Activated CD8-positive, alpha-beta memory T cell treated with anti-CD3 and anti-CD28 coated beads for 36 hours (primary cell): Measurements from ENCODE around the gene ISCA2. TPM values are rescaled to one million over a fixed set of nuclear protein-coding genes. Genes with fewer than 3 reads are reported as not detected.

Source experiments
- CTCF ChIA-PET: fragments of 350-600 bp; sonication (Branson Sonifier 250); formaldehyde crosslinking; loops from one replicate; lab custom pipeline; 2021; ENCODE audit warnings: antibody characterized with exemption; lab: Charles Lee
- POLR2A ChIA-PET: fragments of 350-600 bp; sonication (Branson Sonifier 250); formaldehyde crosslinking; loops from one replicate; lab custom pipeline; 2021; ENCODE audit warnings: antibody characterized with exemption; lab: Charles Lee
- total RNA-seq, 2 experiments: library from RNA; stranded (reverse); gene quantifications; one replicate each; pipeline ENCODE4 v1.2.3, GENCODE V29; 2021

Gene ISCA2
- total RNA-seq, 2 experiments from 2014 or later, result 27.6 to 28.2 TPM

GRCh38 chr14:74478996-74479635 is 14.4 kb upstream of the ISCA2 start:
- ChIA-PET POLR2A (no interaction called here), CTCF (no interaction called here)

DNA sequence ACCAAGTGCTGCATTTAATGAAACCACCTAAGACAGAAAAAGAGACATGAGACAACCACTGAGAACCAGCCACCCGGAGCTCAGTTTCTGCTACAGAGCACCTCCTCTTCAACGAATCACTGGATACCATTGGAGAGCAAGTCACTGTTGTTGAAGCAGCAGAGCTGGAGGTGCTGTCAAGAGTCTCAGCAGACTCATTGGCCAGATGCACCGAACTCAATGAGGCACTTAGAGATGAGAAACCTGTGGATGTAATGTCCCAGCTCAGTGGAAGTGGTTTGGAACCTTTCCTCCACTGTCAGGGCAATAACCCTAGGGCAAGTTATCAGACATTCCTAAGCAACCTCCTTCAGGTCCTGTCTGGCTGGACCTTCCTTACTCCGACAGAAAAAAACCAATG is 13.5 kb upstream of the ISCA2 start:
- CTCF ChIA-PET, result no interaction called here
- POLR2A ChIA-PET, result interaction anchor here (0.7 kb wide), 1 partner anchor 143 kb away, joined by 3 read pairs; no protein-coding TSS in a partner anchor

DNA sequence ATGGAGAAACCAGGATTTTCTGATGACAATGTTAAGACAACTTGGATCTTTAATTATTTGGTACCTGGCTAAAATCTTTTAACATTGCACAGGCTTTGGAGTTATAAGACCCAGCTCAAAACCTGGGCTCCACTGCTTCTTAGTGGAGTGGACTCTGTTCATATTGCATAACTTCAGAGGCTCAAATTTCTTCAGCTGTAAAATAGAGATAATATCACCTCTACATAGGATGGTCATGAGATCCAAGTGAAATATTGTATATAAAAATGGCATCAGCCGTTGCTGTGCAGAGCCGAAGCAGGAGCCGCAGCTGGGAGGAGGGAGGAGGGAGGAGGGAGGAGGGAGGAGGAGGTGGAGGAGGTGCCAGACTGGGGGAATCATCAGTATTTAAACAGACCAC is 11.0 kb upstream of the ISCA2 start:
- ChIA-PET CTCF (no interaction called here), POLR2A (no interaction called here)

GRCh38 chr14:74483321-74483720 is 10.2 kb upstream of the ISCA2 start:
- POLR2A ChIA-PET, result no interaction called here
- CTCF ChIA-PET, result no interaction called here

GRCh38 chr14:74486164-74486563 is 7.4 kb upstream of the ISCA2 start:
- POLR2A ChIA-PET, result no interaction called here
- CTCF ChIA-PET, result no interaction called here

GRCh38 chr14:74488786-74489397 is 4.7 kb upstream of the ISCA2 start:
- ChIA-PET CTCF (no interaction called here), POLR2A (no interaction called here)

DNA sequence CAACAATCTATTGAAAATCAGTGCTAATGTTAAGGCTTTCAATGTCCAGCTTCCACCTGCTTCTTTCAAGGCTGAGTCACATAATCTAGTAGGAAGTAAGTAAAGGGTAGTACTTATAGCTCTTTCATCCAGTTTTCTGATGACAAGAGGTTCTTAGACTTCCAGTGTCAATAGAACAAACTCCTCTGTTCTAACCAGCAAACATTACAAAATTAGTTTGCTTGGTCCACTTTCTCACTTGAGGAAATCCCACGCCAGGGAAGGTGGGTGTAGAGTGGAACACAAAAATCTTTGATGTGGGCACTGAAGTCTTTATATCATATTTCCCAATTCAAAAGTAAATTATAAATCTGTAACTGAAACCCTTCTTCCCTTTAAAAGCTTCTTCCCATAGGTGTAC is 3.1 kb upstream of the ISCA2 start:
- ChIA-PET CTCF (interaction anchor here (1.0 to 2.1 kb wide), 3 partner anchors 127 to 233 kb away, joined by 3 to 4 read pairs (median 3); no protein-coding TSS in a partner anchor), POLR2A (no interaction called here)

DNA sequence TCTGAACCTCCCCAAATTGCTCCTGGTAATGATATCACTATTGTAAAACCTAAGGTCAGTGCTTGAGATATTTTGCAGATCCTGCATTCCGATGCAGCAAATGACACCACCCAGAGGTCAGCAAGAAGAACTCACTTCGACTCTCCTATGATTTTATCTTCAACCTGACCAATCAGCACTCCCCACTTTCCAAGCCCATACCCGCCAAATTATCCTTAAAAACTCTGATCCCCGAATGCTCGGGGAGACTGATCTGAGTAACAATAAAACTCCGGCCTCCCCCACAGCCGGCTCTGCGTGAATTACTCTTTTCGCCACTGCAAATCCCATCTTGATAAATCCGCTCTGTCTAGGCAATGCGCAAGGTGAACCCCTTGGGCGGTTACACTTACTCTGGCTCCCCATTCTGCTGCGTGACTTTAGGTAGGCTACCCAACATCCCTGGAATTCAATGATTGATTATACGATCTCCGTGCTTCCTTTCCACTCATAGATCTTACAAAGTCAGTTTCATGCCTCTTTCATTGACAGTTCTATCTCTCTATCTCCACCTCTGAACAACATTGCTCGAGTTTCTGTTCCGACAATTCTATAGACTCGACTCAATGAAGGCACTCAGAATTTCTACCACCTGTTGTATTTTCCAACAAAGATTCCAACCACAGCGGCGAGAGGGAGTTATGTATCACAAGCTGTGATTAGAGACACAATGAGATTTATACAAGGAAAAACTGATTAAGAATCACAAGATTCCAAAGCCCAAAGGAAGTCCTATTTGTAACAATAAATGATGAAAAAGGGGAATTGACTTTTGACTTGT is 1.4 kb upstream of the ISCA2 start:
- POLR2A ChIA-PET, result no interaction called here

GRCh38 chr14:74492776-74493342 is 706 bp upstream of the ISCA2 start, which contains the start of gene NPC2:
Gene NPC2, minus strand, starts transcription at chr14:74493305. Its CDS starts 31 bp downstream, at chr14:74493274.
- ChIA-PET CTCF (interaction anchor here (1.0 to 1.2 kb wide), 2 partner anchors 10 to 80 kb away, joined by 4 to 6 read pairs; no protein-coding TSS in a partner anchor), POLR2A (no interaction called here)

More for the DNA sequence above, 1.4 kb upstream of the ISCA2 start:
- CTCF ChIA-PET, result interaction anchor here (0.6 to 2.1 kb wide), 2 partner anchors 32 to 235 kb away, joined by 3 to 4 read pairs; no protein-coding TSS in a partner anchor

GRCh38 chr14:74495356-74495755 is 1.8 kb downstream of the ISCA2 start:
- POLR2A ChIA-PET, result no interaction called here
- CTCF ChIA-PET, result no interaction called here

DNA sequence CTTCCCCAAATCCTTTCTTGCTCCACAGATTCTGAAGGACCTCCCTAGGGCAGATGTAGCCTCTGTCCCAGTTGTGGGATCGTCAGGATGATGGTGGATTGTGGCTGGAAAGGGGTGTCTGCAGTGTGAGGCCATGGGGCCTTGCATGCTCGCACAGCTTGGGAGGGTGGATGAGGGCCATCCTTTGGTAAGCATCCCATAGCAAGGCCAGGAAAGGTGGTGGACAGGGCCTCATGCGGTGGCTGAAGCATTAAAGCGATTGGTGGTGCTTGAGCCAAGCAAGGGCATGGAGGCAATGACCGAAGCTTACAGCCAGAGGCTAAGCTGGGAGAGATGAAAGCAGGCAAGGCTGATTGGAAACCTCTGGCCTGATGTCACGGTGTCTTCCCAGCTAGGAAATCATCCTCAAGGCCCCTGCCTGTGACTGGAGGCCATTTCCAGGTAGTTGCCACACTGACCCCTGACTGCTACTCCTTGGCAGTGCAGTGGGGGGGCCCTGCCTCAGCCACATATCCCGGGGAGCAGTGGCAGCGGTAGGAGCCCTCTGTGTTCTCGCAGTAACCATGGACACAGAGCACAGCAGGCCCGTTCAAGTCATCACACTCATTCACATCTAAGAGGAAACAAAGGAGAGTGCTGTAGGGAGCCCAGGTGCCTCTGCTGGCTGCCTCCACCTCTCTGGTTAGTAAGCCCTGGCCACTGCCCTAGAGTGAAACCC is 7.0 kb downstream of the ISCA2 start:
- POLR2A ChIA-PET, result no interaction called here
- CTCF ChIA-PET, result no interaction called here

DNA sequence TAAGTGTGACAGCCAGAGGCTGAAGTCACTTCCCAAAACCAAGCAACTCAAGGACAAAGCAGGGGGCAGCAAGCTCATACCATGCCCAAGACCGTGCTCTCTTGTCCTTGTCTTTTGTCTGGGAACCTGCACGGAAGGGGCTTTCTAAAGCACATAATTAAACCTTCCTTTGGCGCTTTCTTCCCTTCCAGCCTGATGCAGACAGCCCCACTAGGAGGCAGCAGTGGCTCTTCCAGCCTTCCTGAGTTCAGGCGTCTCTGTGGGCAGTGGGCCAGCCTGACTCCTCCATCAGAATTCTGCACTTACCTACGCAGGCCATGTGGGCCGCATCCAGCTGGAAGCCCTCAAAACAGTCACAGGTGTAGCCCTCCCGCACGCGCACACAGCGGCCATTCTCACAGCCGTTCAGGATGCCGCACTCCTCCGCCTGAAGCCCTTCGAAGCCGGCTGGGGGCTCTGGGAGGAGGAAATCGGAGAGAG is 7.6 kb downstream of the ISCA2 start:
- POLR2A ChIA-PET, result no interaction called here
- CTCF ChIA-PET, result no interaction called here

GRCh38 chr14:74501691-74502090 is 8.1 kb downstream of the ISCA2 start:
- POLR2A ChIA-PET, result no interaction called here
- CTCF ChIA-PET, result interaction anchor here (1.6 kb wide), 1 partner anchor 8 kb away, joined by 4 read pairs; the partner anchor contains the start of genes ISCA2 and NPC2

- CTCF ChIA-PET, result interaction anchor here (1.6 kb wide), 1 partner anchor 9 kb away, joined by 4 read pairs; the partner anchor contains the start of genes ISCA2 and NPC2
- POLR2A ChIA-PET, result no interaction called here
Observed at GRCh38 chr14:74502236-74503019, 8.9 kb downstream of the ISCA2 start.

- CTCF ChIA-PET, result interaction anchor here (0.5 to 1.6 kb wide), 2 partner anchors 10 to 179 kb away, joined by 4 read pairs; partner anchors contain the start of genes ISCA2 and NPC2
- POLR2A ChIA-PET, result no interaction called here
Observed at GRCh38 chr14:74503291-74503937, 9.8 kb downstream of the ISCA2 start.

- POLR2A ChIA-PET, result no interaction called here
Observed at GRCh38 chr14:74503938-74504335, 10.4 kb downstream of the ISCA2 start.

DNA sequence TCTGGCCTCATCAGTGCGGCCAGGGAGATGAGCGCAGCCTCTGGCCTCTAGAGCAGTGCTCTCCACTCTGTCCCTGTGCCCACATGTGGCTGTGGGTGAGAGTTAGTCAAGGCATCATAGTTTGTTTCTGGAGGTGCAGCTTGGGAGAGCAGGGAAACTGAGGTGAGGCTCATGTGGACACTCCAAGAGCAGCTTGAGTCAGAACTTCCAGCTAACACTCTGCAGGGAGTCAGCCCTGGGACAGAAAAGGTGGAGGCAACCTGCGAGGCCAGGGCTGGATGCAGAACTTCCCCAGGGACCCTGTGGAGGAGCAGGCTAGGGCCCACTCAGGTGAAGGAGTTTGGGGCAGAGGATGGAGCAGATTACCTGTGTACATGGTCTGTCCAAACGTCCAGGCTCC is 10.8 kb downstream of the ISCA2 start:
- ChIA-PET CTCF (no interaction called here), POLR2A (no interaction called here)

More at GRCh38 chr14:74503938-74504335, 10.4 kb downstream of the ISCA2 start:
- CTCF ChIA-PET, result no interaction called here
